ENCODE data around the gene TRAPPC4.

The TRAPPC4 gene

GRCh38 chr11:119052163-119052814 lies 33.7 kb downstream of the TRAPPC4 start:
- no peak for TF ChIP-seq TAF1 (IDR thresholded peaks at IDR 0.05; ENCODE audit: borderline replicate concordance, insufficient read depth, low read length)

GRCh38 chr11:119054418-119054817 lies 35.9 kb downstream of the TRAPPC4 start:
- TF ChIP-seq SIN3A (IDR thresholded peaks at IDR 0.05; ENCODE audit: borderline replicate concordance, insufficient read depth, low read length), result no peak
- no peak for TF ChIP-seq TAF1 (IDR thresholded peaks at IDR 0.05; ENCODE audit: borderline replicate concordance, insufficient read depth, low read length)
- TF ChIP-seq REST (IDR thresholded peaks at IDR 0.05; ENCODE audit: insufficient read depth in 1 of 2, low read depth in 2 of 2, low read length in 2 of 2), result no peak
- no peak for TF ChIP-seq FOXP2 (optimal IDR thresholded peaks at IDR 0.05; ENCODE audit: borderline replicate concordance, extremely low read depth, extremely low read length, insufficient read depth)
- no peak for TF ChIP-seq POLR2AphosphoS5 (IDR thresholded peaks at IDR 0.05; ENCODE audit: low read depth, low read length)

- no peak for TF ChIP-seq SIN3A (IDR thresholded peaks at IDR 0.05; ENCODE audit: borderline replicate concordance, insufficient read depth, low read length)
- TF ChIP-seq TAF1 (IDR thresholded peaks at IDR 0.05; ENCODE audit: borderline replicate concordance, insufficient read depth, low read length), result no peak
- TF ChIP-seq REST (IDR thresholded peaks at IDR 0.05; ENCODE audit: insufficient read depth in 1 of 2, low read depth in 2 of 2, low read length in 2 of 2), result no peak
- TF ChIP-seq FOXP2 (optimal IDR thresholded peaks at IDR 0.05; ENCODE audit: borderline replicate concordance, extremely low read depth, extremely low read length, insufficient read depth), result no peak
- TF ChIP-seq POLR2AphosphoS5 (IDR thresholded peaks at IDR 0.05; ENCODE audit: low read depth, low read length), result no peak
These were observed 37.3 kb downstream of the TRAPPC4 start for GRCh38 chr11:119055901-119056300.

- TF ChIP-seq SIN3A (IDR thresholded peaks at IDR 0.05; ENCODE audit: borderline replicate concordance, insufficient read depth, low read length), result no peak
- no peak for TF ChIP-seq FOXP2 (optimal IDR thresholded peaks at IDR 0.05; ENCODE audit: borderline replicate concordance, extremely low read depth, extremely low read length, insufficient read depth)
- TF ChIP-seq TAF1 (IDR thresholded peaks at IDR 0.05; ENCODE audit: borderline replicate concordance, insufficient read depth, low read length), result no peak
These were observed 37.9 kb downstream of the TRAPPC4 start for GRCh38 chr11:119056421-119056999.

GRCh38 chr11:119057000-119057769 lies 38.6 kb downstream of the TRAPPC4 start, which contains the start of gene HYOU1:
HYOU1 (minus strand) TSS chr11:119057205; CDS start chr11:119056160, 1,045 bp downstream.
- TF ChIP-seq SIN3A (IDR thresholded peaks at IDR 0.05; ENCODE audit: borderline replicate concordance, insufficient read depth, low read length) (no peak), TAF1 (IDR thresholded peaks at IDR 0.05; ENCODE audit: borderline replicate concordance, insufficient read depth, low read length) (peak; percentile 89; the same call in 1 of the 2 replicates), REST (IDR thresholded peaks at IDR 0.05; ENCODE audit: insufficient read depth in 1 of 2, low read depth in 2 of 2, low read length in 2 of 2) (no peak), POLR2AphosphoS5 (IDR thresholded peaks at IDR 0.05; ENCODE audit: low read depth, low read length) (peak; percentile 74), FOXP2 (optimal IDR thresholded peaks at IDR 0.05; ENCODE audit: borderline replicate concordance, extremely low read depth, extremely low read length, insufficient read depth) (peak; percentile 47)

Data from PFSK-1 (cell line).